Hematopoietic multipotent progenitor cell treated with erythropoietin and hydrocortisone succinate and interleukin-3 and kit ligand, for 4 days (in vitro differentiated cells): ENCODE measurements around the gene IGF2.
"Not testable (repeated sequence)": the region's sequence is repeated elsewhere in the genome, so short reads cannot be mapped to it uniquely, and the experiment has no call there.

Experiments used
- DNase-seq: peaks from one replicate; pipeline ENCODE4 v3.0.0-alpha.2; 2015

IGF2 gene

GRCh38 chr11:2139123-2139521 lies at the start of gene IGF2:
IGF2 (minus strand) TSS chr11:2139389; CDS start chr11:2135523, 3,866 bp downstream.
- DNase-seq: no peak

GRCh38 chr11:2188745-2189144 lies 49.6 kb upstream of the IGF2 start:
- DNase-seq: no peak

- no peak for DNase-seq
Measured at GRCh38 chr11:2187280-2187707, 48.1 kb upstream of the IGF2 start.

GRCh38 chr11:2186669-2187279 lies 47.6 kb upstream of the IGF2 start:
- peak; percentile 80 for DNase-seq

GRCh38 chr11:2185324-2186085 lies 46.3 kb upstream of the IGF2 start:
- no peak for DNase-seq

GRCh38 chr11:2182692-2183474 lies 43.7 kb upstream of the IGF2 start:
- DNase-seq: no peak

- DNase-seq: no peak
Measured at GRCh38 chr11:2182075-2182474, 42.9 kb upstream of the IGF2 start.

GRCh38 chr11:2180789-2181370 lies 41.7 kb upstream of the IGF2 start:
- DNase-seq: no peak

GRCh38 chr11:2180347-2180746 lies 41.2 kb upstream of the IGF2 start:
- DNase-seq: no peak

GRCh38 chr11:2179516-2179915 lies 40.3 kb upstream of the IGF2 start:
- DNase-seq: no peak

GRCh38 chr11:2178906-2179494 lies 39.8 kb upstream of the IGF2 start:
- DNase-seq: no peak

GRCh38 chr11:2178055-2178773 lies 39.0 kb upstream of the IGF2 start:
- DNase-seq: not testable (repeated sequence)

- no peak for DNase-seq
Measured at GRCh38 chr11:2177076-2177475, 37.9 kb upstream of the IGF2 start.

GRCh38 chr11:2176389-2176900 lies 37.3 kb upstream of the IGF2 start:
- DNase-seq: no peak

GRCh38 chr11:2175659-2176058 lies 36.5 kb upstream of the IGF2 start:
- DNase-seq: no peak

- no peak for DNase-seq
Measured at GRCh38 chr11:2174361-2174760, 35.2 kb upstream of the IGF2 start.

- no peak for DNase-seq
Measured at GRCh38 chr11:2173761-2174160, 34.6 kb upstream of the IGF2 start.

GRCh38 chr11:2173150-2173693 lies 34.0 kb upstream of the IGF2 start:
- DNase-seq: peak; percentile 41

GRCh38 chr11:2172676-2173075 lies 33.5 kb upstream of the IGF2 start:
- no peak for DNase-seq

GRCh38 chr11:2171591-2172003 lies 32.4 kb upstream of the IGF2 start, which contains the start of gene TH:
TH (minus strand) TSS chr11:2171815; CDS start chr11:2171786, 29 bp downstream.
- no peak for DNase-seq
